Midbrain (tissue), 1 donor: ENCODE data around the gene TMSB15A.
"Not testable (repeated sequence)": the region's sequence is repeated elsewhere in the genome, so short reads cannot be mapped to it uniquely, and the experiment has no call there.

Experiments used
- DNase-seq: peaks from one replicate; lab custom pipeline; 2025; lab: John Stamatoyannopoulos, UW

Gene TMSB15A

GRCh38 chrX:102515975-102516941 lies at the start of gene TMSB15A:
Gene TMSB15A, minus strand, starts transcription at chrX:102516739.
- peak; percentile 61 for DNase-seq

DNA sequence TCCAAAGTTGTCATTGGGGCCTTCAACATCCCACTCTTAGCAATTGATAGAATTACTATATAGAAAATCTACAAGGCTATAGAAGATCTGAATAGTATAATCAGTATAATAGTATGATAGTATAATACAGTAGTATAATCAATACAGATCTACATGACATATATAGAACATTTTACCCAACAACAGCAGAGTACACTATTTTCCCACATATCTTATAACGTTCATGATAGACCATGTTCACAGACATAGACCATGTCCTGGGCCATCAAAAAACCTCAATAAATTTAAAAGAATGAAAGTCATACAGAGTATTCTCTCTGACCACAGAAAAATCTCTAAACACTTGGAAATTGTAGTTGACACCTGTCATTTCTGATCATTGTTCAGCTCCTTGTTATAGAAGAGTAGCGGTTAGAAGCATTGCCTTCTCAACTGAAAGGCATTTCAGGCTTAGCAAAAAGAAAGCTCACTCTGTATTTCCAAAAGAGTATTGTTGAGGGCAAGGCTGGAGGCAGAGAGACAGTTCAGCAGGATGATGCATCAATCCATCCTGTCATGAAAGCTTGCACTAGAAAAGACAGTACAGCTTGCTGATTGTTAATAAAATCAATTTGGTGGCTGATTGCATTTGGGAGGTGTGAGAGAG lies 44.0 kb upstream of the TMSB15A start:
- DNase-seq: no peak

- no peak for DNase-seq
Observed at GRCh38 chrX:102558607-102559006, 42.1 kb upstream of the TMSB15A start.

DNA sequence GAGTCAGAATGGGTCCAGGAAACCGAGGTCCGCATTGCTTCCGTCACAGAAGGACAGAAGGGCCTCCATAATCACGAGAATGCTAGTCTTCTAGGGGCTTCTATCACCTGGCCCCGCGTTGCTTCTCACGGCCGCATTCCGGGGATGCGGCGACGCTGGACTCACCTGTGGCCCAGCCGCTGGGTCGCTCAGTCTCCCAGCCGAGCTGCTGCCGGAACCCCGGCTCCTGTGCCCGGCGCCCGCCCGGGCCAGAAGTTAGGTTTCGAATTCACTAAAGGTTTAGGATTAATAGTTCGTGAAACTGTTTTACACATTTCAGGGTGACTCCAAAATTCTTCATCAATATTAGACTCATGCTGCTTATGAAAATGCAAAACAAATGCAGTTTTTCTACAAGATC lies 31.7 kb upstream of the TMSB15A start:
- DNase-seq: no peak

- no peak for DNase-seq
Observed at GRCh38 chrX:102546828-102547493, 30.4 kb upstream of the TMSB15A start.

- DNase-seq: not testable (repeated sequence)
Observed at GRCh38 chrX:102546175-102546574, 29.6 kb upstream of the TMSB15A start.

- no peak for DNase-seq
Observed at GRCh38 chrX:102535958-102536357, 19.4 kb upstream of the TMSB15A start.

DNA sequence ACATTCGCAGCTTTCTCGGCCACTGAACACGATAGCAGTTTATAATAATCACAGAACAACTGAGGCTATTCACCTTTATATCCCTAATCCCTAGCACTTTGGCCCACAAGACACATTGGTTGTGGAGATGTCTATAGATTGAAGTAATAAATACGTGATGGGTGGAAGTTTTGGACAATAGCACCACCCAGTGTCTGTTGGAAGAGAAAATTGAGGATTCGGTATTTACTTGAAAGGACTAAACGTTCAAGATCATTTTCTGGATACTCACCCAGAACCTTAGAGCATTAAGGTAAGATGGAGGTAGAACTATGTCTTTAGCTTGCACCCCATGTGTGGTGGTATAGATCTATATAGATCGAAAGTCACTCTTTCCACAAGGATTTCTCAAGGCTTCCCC lies 787 bp upstream of the TMSB15A start:
- peak; percentile 6 for DNase-seq

GRCh38 chrX:102514536-102514935 lies 2.0 kb downstream of the TMSB15A start:
- no peak for DNase-seq

DNA sequence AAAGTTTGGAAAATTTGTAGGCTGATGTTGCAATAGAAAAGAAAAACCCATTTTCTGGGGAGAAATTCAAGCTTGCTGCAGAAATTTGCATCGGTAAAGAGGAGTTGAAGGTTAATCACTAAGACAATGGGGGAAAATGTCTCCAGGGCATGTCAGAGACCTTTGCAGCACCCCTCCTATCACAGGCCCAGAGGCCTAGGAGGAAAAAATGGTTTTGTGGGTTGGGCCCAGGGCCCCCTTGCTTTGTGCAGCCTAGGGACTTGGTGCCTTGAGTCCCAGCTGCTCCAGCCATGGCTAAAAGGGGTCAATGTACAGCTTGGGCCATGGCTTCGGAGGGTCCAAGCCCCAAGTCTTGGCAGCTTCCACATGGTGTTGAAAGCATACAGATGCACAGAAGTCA lies 17.8 kb downstream of the TMSB15A start:
- no peak for DNase-seq

- no peak for DNase-seq
Observed at GRCh38 chrX:102491766-102492165, 24.8 kb downstream of the TMSB15A start.

- DNase-seq: not testable (repeated sequence)
Observed at GRCh38 chrX:102478765-102479164, 37.8 kb downstream of the TMSB15A start.

- DNase-seq: not testable (repeated sequence)
Observed at GRCh38 chrX:102471762-102472220, 44.7 kb downstream of the TMSB15A start, which contains the start of gene TCP11X2. Gene TCP11X2, minus strand, starts transcription at chrX:102471812.

GRCh38 chrX:102470215-102470614 lies 46.3 kb downstream of the TMSB15A start:
- DNase-seq: not testable (repeated sequence)
